Activated naive CD8-positive, alpha-beta T cell treated with anti-CD3 and anti-CD28 coated beads, Interleukin-2, amount 50 U/mL, for 16 hours (primary cell): Measurements from ENCODE around the gene RRP12.
"Not testable (repeated sequence)": the region's sequence is repeated elsewhere in the genome, so short reads cannot be mapped to it uniquely, and the experiment has no call there.

Experiments
- DNase-seq: peaks from one replicate; pipeline ENCODE4 v3.0.0-alpha.2; 2020; ENCODE audit warnings: low read depth, low spot score

Gene RRP12

DNA sequence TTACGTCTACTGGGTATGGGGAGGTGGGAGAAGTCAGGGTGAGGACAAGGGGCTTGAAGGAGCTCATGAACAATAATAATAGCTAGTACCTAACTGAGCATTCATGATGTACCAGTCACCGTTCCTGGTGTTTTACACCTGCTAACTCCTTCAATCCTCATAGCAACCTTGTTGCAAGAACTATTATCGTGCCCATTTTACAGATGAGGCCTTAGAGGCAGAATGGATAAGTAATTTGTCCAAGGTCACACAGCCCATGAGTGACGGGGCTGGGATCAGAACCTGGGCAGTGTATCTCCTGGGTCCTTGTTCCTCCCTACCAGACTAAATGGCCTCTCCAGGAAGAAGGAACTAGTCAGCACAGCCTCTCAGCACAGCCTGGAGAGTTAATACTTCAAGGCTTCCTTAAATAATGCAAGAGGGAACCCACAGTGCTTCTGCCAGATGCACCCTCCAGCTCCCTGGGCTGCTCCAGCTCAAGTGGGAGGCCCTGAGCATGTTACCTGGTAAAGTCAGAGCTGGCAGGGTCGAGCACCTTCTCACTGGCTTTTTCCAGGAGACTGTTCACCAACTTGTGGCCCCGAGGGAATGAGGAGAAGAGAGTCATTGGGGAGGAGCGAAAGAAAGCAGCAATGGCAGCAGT is 28.8 kb downstream of the RRP12 start:
- no peak for DNase-seq

- no peak for DNase-seq
These were observed 29.4 kb downstream of the RRP12 start for GRCh38 chr10:97371696-97372095.

- no peak for DNase-seq
These were observed 34.0 kb downstream of the RRP12 start for GRCh38 chr10:97367126-97367649.

GRCh38 chr10:97366572-97366971 is 34.6 kb downstream of the RRP12 start:
- DNase-seq, result no peak

GRCh38 chr10:97365761-97366351 is 35.3 kb downstream of the RRP12 start:
- no peak for DNase-seq

- DNase-seq, result no peak
These were observed 38.1 kb downstream of the RRP12 start for GRCh38 chr10:97363071-97363470.

DNA sequence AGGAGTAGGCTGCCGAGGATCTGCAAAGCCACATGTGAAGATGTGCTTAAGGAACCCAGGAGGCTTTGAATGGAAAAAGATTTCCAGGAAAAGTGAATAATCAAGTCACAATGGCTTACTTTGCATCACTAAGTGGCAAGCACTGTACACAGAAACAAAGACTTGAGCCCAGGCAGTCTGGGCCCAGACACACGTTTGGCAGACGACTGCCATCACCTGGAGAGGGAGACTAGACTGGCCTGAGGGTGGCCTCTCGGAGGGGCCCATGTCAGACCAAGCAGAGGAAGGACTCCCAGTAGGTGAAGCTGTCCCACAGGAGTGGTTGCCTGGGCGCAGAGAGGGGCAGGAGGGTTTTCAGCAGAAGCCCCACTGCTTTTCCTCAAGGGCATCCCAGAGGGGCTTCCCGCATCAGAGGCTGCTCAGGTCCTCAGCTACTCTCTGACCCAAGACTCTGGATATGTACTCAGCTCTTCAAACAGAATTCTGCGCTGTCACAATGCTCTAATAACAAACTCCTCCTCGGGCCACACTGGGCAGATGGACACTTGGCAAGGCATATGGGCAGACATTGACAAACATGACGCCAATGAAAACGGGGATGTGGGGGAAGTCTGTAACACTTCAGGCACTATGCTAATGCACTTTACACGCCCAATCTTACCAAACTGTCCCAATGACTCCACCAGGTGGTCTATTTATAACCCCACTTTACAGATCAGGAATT is 38.7 kb downstream of the RRP12 start:
- DNase-seq, result no peak

- no peak for DNase-seq
These were observed 39.6 kb downstream of the RRP12 start for GRCh38 chr10:97361537-97361901.

DNA sequence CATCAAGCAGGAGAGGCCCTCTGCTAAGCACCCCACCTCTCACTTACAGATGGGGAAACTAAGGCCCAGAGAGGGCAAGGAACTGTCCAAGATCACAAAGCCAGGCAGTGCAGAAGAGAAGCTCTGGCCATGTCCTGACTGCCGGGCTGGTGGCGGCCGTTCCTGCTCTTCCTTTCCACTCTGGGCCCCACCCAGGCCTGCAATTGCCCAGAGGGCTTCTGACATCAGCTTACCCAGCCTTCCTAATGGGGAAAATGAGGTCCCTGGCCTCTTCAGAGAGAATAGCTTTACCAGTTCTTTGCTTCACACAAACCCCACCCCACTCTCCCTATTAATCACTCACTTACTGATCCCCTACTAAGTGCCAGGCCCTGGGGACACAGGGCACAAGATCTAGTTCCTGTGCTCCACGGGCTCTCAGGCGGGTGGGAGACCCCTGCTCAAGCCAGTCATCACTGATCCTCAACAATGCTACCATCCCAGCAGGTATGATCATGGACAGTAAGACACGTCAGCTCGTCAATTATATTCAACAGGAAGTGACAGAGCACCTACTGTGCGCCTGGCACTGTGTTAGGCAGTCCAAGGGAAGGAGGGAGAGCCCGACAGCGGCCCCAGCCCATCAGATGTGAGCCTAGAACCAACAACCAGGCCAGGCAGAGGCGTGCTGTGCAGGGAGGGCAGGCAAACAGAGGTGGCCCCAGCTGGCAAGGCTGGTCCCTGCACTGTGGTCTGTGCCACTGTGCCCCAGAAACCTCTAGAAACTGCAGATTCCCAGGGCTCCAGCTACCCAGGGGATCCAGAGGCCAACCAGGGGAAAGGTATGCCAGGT is 40.2 kb downstream of the RRP12 start:
- no peak for DNase-seq

DNA sequence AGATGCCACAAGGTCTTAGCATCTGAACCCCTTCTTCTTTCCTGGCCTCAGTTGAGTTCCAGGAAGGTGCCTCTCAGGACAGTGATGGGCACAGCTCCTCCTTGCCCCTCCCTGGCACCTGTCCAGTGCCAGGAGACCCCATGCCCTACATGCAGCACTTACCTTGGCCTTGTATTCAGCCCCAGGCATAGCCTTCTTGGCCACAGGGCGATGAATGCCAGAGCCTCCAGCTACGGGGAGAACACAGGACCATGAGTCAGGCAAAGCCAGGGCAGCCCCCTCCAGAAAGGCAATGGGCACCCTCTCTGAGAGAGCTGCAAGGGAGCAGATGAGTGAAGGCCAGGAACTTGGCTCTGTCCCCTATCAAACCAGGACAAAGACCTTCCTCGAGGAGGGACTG is 42.4 kb downstream of the RRP12 start:
- DNase-seq, result no peak

- DNase-seq, result no peak
These were observed 42.8 kb downstream of the RRP12 start for GRCh38 chr10:97358349-97358748.

- no peak for DNase-seq
These were observed 44.2 kb downstream of the RRP12 start for GRCh38 chr10:97356918-97357317.

DNA sequence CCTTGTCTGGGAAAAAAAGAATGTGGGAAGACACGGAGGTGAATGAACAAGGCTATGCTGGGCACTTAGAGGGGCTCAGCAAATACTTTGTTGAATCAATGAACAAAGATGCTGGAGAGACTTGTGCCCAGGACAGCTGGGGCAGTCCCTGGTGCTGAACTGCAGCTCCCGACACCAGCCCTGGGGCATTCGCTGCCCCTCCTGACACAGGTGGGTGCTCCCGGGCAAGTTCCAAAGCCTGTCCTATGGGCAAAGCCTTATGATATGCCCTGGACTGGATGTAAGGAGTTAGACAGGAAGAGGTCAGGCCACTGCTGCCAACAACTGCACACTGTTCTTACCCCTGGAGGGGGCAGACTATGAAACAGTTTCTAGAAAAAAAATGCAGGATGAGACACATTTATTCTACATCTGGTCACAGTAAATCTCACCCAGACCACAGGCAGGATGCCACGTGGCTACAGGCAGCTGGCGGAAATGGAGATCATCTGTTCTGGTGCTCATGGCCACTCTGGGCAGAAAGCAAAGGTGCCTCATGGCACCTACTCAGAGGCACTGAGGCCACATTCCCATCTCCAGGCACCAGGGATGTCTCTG is 44.7 kb downstream of the RRP12 start:
- no peak for DNase-seq

- DNase-seq, result no peak
These were observed 45.6 kb downstream of the RRP12 start for GRCh38 chr10:97355571-97355975.

DNA sequence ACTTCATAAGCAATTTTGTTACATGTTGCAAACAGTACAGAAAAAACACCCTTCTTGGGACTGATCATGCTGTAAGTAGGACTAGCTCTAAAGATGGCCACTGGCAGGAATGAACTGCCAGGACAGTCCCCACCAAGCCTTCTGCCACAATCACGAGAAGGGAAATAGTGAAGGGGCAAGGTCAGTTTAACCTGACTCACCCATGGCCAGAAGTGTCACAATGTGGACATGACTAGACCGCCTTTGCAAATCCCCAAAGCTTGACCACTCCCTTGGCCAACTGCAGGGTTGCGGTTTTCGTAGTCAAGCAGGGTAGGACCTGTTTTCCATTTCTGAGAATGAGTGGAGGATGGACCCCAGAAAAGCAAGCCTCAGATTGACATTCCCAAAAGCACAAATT is 47.2 kb downstream of the RRP12 start:
- no peak for DNase-seq

GRCh38 chr10:97349752-97350513 is 51.2 kb downstream of the RRP12 start:
- no peak for DNase-seq

DNA sequence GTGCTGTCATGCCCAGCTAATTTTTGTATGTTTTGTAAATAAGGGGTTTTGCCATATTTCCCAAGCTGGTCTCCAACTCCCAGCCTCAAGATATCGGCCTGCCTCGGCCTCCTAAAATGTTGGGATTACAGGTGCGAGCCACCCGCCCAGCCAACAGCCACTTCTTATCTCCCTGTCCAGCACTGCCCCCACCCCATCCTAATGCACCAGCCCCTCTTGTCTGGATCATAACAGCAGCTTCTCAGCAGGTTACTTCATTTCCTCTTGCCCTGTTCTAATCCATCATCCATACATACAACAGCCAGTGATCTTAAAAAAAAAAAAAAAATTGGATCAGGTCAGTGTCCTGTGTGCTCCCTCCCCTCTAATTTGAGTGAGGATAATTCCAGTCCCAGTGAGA is 53.8 kb downstream of the RRP12 start:
- no peak for DNase-seq

GRCh38 chr10:97343664-97344063 is 57.5 kb downstream of the RRP12 start:
- not testable (repeated sequence) for DNase-seq

- no peak for DNase-seq
These were observed 59.7 kb downstream of the RRP12 start for GRCh38 chr10:97341416-97341815.

DNA sequence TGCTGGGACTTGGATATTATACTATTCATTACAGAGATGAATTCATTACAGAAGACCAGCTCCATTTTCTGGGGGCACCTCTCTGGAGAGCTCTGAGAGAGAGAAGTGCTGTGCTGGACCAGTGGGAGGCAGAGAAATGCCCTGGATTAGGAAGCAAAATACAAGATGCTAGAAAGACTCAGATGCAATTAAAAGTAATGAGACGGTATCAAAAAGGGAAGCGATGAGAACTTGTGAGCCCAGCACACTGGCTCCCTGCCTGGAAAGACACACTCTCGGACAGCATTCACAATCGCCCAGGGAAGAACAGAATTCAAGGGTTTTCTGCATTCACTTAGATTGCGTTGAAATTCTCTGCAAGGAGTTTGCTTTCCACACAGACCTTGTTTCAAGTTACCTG is 63.1 kb downstream of the RRP12 start:
- DNase-seq, result no peak
